GM12878 (cell line): Measurements from ENCODE around the gene GCDH. TPM values are rescaled to one million over a fixed set of nuclear protein-coding genes. Genes with fewer than 3 reads are reported as not detected.

ENCODE experiments used
- ATF7 ChIP-seq: fragments of 450-650 bp; IDR thresholded peaks from 2 replicates; pipeline ENCODE4 v1.6.1; 2016; ENCODE audit warnings: low read depth, mild to moderate bottlenecking
- CREB1 ChIP-seq: IDR thresholded peaks from 2 replicates; pipeline ENCODE4 v1.6.1; 2012; ENCODE audit warnings: low read depth, mild to moderate bottlenecking, inconsistent platforms
- CREM ChIP-seq: IDR thresholded peaks from 2 replicates; pipeline ENCODE4 v1.6.1; 2014; ENCODE audit warnings: antibody characterized with exemption, low read depth
- DPF2 ChIP-seq: fragments of 450-650 bp; IDR thresholded peaks from 2 replicates; pipeline ENCODE4 v1.6.1; 2017; ENCODE audit warnings: mild to moderate bottlenecking
- GATAD2B ChIP-seq: fragments of 450-650 bp; conservative IDR thresholded peaks from 2 replicates; pipeline ENCODE4 v1.6.1; 2017; ENCODE audit warnings: low read depth, mild to moderate bottlenecking, moderate library complexity
- HDGF ChIP-seq: fragments of 450-650 bp; IDR thresholded peaks from 2 replicates; pipeline ENCODE4 v1.6.1; 2016; ENCODE audit warnings: antibody characterized with exemption
- LARP7 ChIP-seq: fragments of 450-650 bp; IDR thresholded peaks from 2 replicates; pipeline ENCODE4 v1.6.1; 2017; ENCODE audit warnings: mild to moderate bottlenecking
- MEF2B ChIP-seq: fragments of 450-650 bp; IDR thresholded peaks from 2 replicates; pipeline ENCODE4 v1.6.1; 2018; ENCODE audit warnings: mild to moderate bottlenecking, moderate library complexity; ENCODE audit not compliant: partially characterized antibody, poor library complexity, severe bottlenecking
- MTA2 ChIP-seq: fragments of 450-650 bp; IDR thresholded peaks from 2 replicates; pipeline ENCODE4 v1.6.1; 2016; ENCODE audit warnings: low read depth, mild to moderate bottlenecking, moderate library complexity
- MYC ChIP-seq: IDR thresholded peaks from 2 replicates; pipeline ENCODE4 v1.6.1; 2011; ENCODE audit warnings: mild to moderate bottlenecking, low read length, moderate library complexity, inconsistent platforms; ENCODE audit not compliant: insufficient read depth, insufficient replicate concordance, insufficient read length, severe bottlenecking
- PAX5 ChIP-seq: IDR thresholded peaks from 2 replicates; pipeline ENCODE4 v1.6.1; 2011; ENCODE audit warnings: low read depth, low read length, borderline replicate concordance
- PAX8 ChIP-seq: fragments of 450-650 bp; IDR thresholded peaks from 2 replicates; pipeline ENCODE4 v1.6.1; 2017; ENCODE audit warnings: mild to moderate bottlenecking, moderate library complexity
- PKNOX1 ChIP-seq: fragments of 450-650 bp; IDR thresholded peaks from 2 replicates; pipeline ENCODE4 v1.6.1; 2016; ENCODE audit warnings: mild to moderate bottlenecking
- POLR2A ChIP-seq: IDR thresholded peaks from 2 replicates; pipeline ENCODE4 v1.6.1; 2011; ENCODE audit warnings: low read depth, mild to moderate bottlenecking, low read length
- POLR2AphosphoS5 ChIP-seq: IDR thresholded peaks from 2 replicates; pipeline ENCODE4 v1.6.1; 2011; ENCODE audit warnings: mild to moderate bottlenecking, low read length, inconsistent platforms
- POU2F2 ChIP-seq: IDR thresholded peaks from 3 replicates; pipeline ENCODE4 v1.6.1; 2011; ENCODE audit warnings: low read depth, mild to moderate bottlenecking, low read length, borderline replicate concordance
- RCOR1 ChIP-seq: conservative IDR thresholded peaks from 2 replicates; pipeline ENCODE4 v1.6.1; 2012; ENCODE audit warnings: low read depth, low read length, improper control_type of control experiment
- RELB ChIP-seq: fragments of 450-650 bp; IDR thresholded peaks from 2 replicates; pipeline ENCODE4 v1.6.1; 2017; ENCODE audit warnings: low read depth, mild to moderate bottlenecking, moderate library complexity
- SRF ChIP-seq, 2 experiments: IDR thresholded peaks; 2 replicates each; pipeline ENCODE4 v1.6.1; 2011; ENCODE audit warnings: low read depth in 2 of 2, low read length in 2 of 2, mild to moderate bottlenecking in 1 of 2, moderate library complexity in 1 of 2
- USF1 ChIP-seq: IDR thresholded peaks from 2 replicates; pipeline ENCODE4 v1.6.1; 2011; ENCODE audit warnings: borderline replicate concordance, low read depth, mild to moderate bottlenecking, moderate library complexity, mixed read lengths, low read length; ENCODE audit not compliant: insufficient read depth; ENCODE audit errors: extremely low read length
- WRNIP1 ChIP-seq: IDR thresholded peaks from 2 replicates; pipeline ENCODE4 v1.6.1; 2011; ENCODE audit warnings: low read depth, low read length, improper control_type of control experiment, borderline replicate concordance
- ZBTB40 ChIP-seq: fragments of 450-650 bp; IDR thresholded peaks from 2 replicates; pipeline ENCODE4 v1.6.1; 2016; ENCODE audit warnings: mild to moderate bottlenecking, moderate library complexity, borderline replicate concordance
- ZNF217 ChIP-seq: fragments of 450-650 bp; IDR thresholded peaks from 2 replicates; pipeline ENCODE4 v1.6.1; 2017; ENCODE audit warnings: antibody characterized with exemption, mild to moderate bottlenecking
- ZNF384 ChIP-seq: IDR thresholded peaks from 2 replicates; pipeline ENCODE4 v1.6.1; 2012; ENCODE audit warnings: low read depth, mild to moderate bottlenecking, low read length, improper control_type of control experiment, borderline replicate concordance
- ZZZ3 ChIP-seq: IDR thresholded peaks from 2 replicates; pipeline ENCODE4 v1.6.1; 2011; ENCODE audit warnings: low read depth; ENCODE audit not compliant: control insufficient read depth, insufficient read length
- polyA plus RNA-seq, 11 experiments: library from polyadenylated mRNA; depleted of rRNA in 4 of 11; unstranded in 6 of 11; stranded (reverse) in 5 of 11; fragments of >200 nt; fragmentation: Nextera tagmentation in 4 of 11; fragmentation: Illumina TruSeq in 1 of 11; extraction: Ambion mirVana in 4 of 11; extraction: Trizol in 1 of 11; gene quantifications; 1 replicate in 1 of 11; 2 replicates in 10 of 11; pipeline versions ENCODE4 v1.2.1 to v1.2.3, GENCODE V29; 2011 to 2016; ENCODE audit warnings: inconsistent platforms in 2 of 11, missing spikeins in 2 of 11, low read depth in 1 of 11
- total RNA-seq, 4 experiments: library from RNA; depleted of rRNA in 3 of 4; stranded (reverse); fragments of >200 nt in 3 of 4; fragmentation: Illumina TruSeq in 1 of 4; extraction: Trizol in 1 of 4; gene quantifications; 2 replicates each; pipeline versions ENCODE4 v1.2.1 to v1.2.3, GENCODE V29; 2013 to 2021

GCDH gene
- total and polyA plus RNA-seq, 10 of the 15 experiments (the other 5 are each of a cell fraction or from before 2014, with no cell fraction given), result 4.2 to 69.4 (median 39.7) TPM

GRCh38 chr19:12899891-12900518 is 9.0 kb downstream of the GCDH start (continued):
- TF ChIP-seq MEF2B, result peak; percentile 63
- no peak for TF ChIP-seq RCOR1
- TF ChIP-seq RELB, result peak; percentile 82
- TF ChIP-seq PKNOX1, result peak; percentile 91
- TF ChIP-seq ATF7, result peak; percentile 76
- no peak for TF ChIP-seq USF1
- TF ChIP-seq POLR2A, result no peak
- peak; percentile 86 for TF ChIP-seq MTA2
- TF ChIP-seq WRNIP1, result no peak
- TF ChIP-seq PAX8, result no peak
- peak; percentile 36; the same call in 1 of the 2 replicates for TF ChIP-seq POLR2AphosphoS5
- TF ChIP-seq HDGF, result peak; percentile 57; the same call in 1 of the 2 replicates
- TF ChIP-seq PAX5, result peak; percentile 79
- TF ChIP-seq LARP7, result peak; percentile 33; the same call in 1 of the 2 replicates
- TF ChIP-seq DPF2, result peak; percentile 91
- peak; percentile 58; the same call in 1 of the 2 replicates for TF ChIP-seq CREM
- TF ChIP-seq ZNF217, result no peak
- TF ChIP-seq GATAD2B, result peak; percentile 94
- TF ChIP-seq POU2F2, result 0 out of 3 replicates have a peak, but pooled peaks have one; percentile 9
- TF ChIP-seq ZNF384, result no peak
- TF ChIP-seq ZZZ3, result no peak
- no peak for TF ChIP-seq MYC
- TF ChIP-seq CREB1, result peak; percentile 38; the same call in 1 of the 2 replicates
- TF ChIP-seq SRF (IDR thresholded peaks at IDR 0.05; ENCODE audit: low read depth in 2 of 2, low read length in 2 of 2), result no peak
- TF ChIP-seq ZBTB40, result no peak
